Keratinocyte (primary cell): ENCODE measurements around the gene GGA1. TPM values are rescaled to one million over a fixed set of nuclear protein-coding genes. Genes with fewer than 3 reads are reported as not detected.

Experiments
- DNase-seq: peaks from one replicate; pipeline ENCODE4 v3.0.0-alpha.2; 2011; ENCODE audit warnings: low read depth, missing footprints, low spot score
- FAIRE-seq: peaks from 2 replicates; lab custom pipeline; 2011; peaks lifted over from hg19 to GRCh38; lab: Jason Lieb, UNC
- H2AFZ ChIP-seq: 2 replicates; pipeline ENCODE4 v1.6.0; 2012; ENCODE audit warnings: low read length, control low read depth, inconsistent platforms; ENCODE audit not compliant: control insufficient read depth
- H3K27ac ChIP-seq: 2 replicates; pipeline ENCODE4 v1.5.1; 2011; ENCODE audit warnings: low read length; ENCODE audit not compliant: control insufficient read depth, insufficient read depth
- H3K27me3 ChIP-seq: 3 replicates; pipeline ENCODE4 v1.6.0; 2011; ENCODE audit warnings: low read length; ENCODE audit not compliant: control insufficient read depth, insufficient read depth; ENCODE audit errors: extremely low read depth
- H3K36me3 ChIP-seq, 2 experiments: 2 replicates in 1 of 2; 3 replicates in 1 of 2; pipeline ENCODE4 v1.5.1; 2011; ENCODE audit warnings: low read length in 2 of 2, mild to moderate bottlenecking in 1 of 2; ENCODE audit not compliant: control insufficient read depth in 2 of 2, insufficient read depth in 2 of 2; ENCODE audit errors: extremely low read depth in 1 of 2
- H3K4me1 ChIP-seq: 3 replicates; pipeline ENCODE4 v1.5.1; 2011; ENCODE audit warnings: low read length; ENCODE audit not compliant: control insufficient read depth, insufficient read depth; ENCODE audit errors: extremely low read depth
- H3K4me2 ChIP-seq: 3 replicates; pipeline ENCODE4 v1.6.0; 2011; ENCODE audit warnings: low read depth, low read length; ENCODE audit not compliant: control insufficient read depth, insufficient read depth; ENCODE audit errors: extremely low read depth
- H3K4me3 ChIP-seq, 3 experiments: fragments of 200-600 bp in 1 of 3; sonication (generic) in 1 of 3; 2 replicates in 2 of 3; 3 replicates in 1 of 3; pipeline ENCODE4 v1.5.1; 2011 to 2016; ENCODE audit warnings: low read length in 3 of 3, mild to moderate bottlenecking in 3 of 3, control low read depth in 2 of 3, inconsistent platforms in 1 of 3, low read depth in 1 of 3, mixed read lengths in 1 of 3, mixed run types in 1 of 3, moderate library complexity in 1 of 3; ENCODE audit not compliant: control insufficient read depth in 2 of 3, insufficient read depth in 2 of 3; ENCODE audit errors: extremely low read depth in 1 of 3
- H3K79me2 ChIP-seq: 2 replicates; pipeline ENCODE4 v1.6.0; 2012; ENCODE audit warnings: low read length; ENCODE audit not compliant: control insufficient read depth, insufficient read depth
- H3K9ac ChIP-seq: 3 replicates; pipeline ENCODE4 v1.6.0; 2011; ENCODE audit warnings: low read length; ENCODE audit not compliant: control insufficient read depth, insufficient read depth; ENCODE audit errors: extremely low read depth
- H3K9me1 ChIP-seq: 3 replicates; pipeline ENCODE4 v1.6.0; 2011; ENCODE audit warnings: low read length; ENCODE audit not compliant: control insufficient read depth, insufficient read depth; ENCODE audit errors: extremely low read depth
- H3K9me3 ChIP-seq: 2 replicates; pipeline ENCODE4 v1.5.1; 2012; ENCODE audit warnings: low read depth, low read length; ENCODE audit not compliant: control insufficient read depth
- H4K20me1 ChIP-seq: 3 replicates; pipeline ENCODE4 v1.6.0; 2011; ENCODE audit warnings: low read length; ENCODE audit not compliant: control insufficient read depth, insufficient read depth; ENCODE audit errors: extremely low read depth
- CTCF ChIP-seq, 3 experiments: IDR thresholded peaks in 1 of 3; conservative IDR thresholded peaks in 1 of 3; optimal IDR thresholded peaks in 1 of 3; 2 replicates in 2 of 3; 3 replicates in 1 of 3; pipeline versions ENCODE3 to v1.5.1; 2011; ENCODE audit warnings: low read length in 3 of 3, mild to moderate bottlenecking in 3 of 3, moderate library complexity in 2 of 3, control low read depth in 1 of 3, inconsistent platforms in 1 of 3; ENCODE audit not compliant: insufficient read depth in 2 of 3; ENCODE audit errors: extremely low read depth in 1 of 3
- EZH2 ChIP-seq: IDR thresholded peaks from one replicate; pipeline ENCODE4 v1.6.1; 2012; ENCODE audit warnings: inconsistent platforms, mild to moderate bottlenecking, low read length, moderate library complexity
- dilution Hi-C: fragments of 300-500 bp; cut with MboI; formaldehyde crosslinking; loops from one replicate; pipeline ENCODE4 v1.7.0; 2020; ENCODE audit warnings: low sequenced_read_pairs; ENCODE audit not compliant: extremely low pct_ligation_motif_present
- polyA plus RNA-seq, 5 experiments: library from polyadenylated mRNA; depleted of rRNA in 3 of 5; stranded (reverse) in 3 of 5; stranded (forward) in 1 of 5; unstranded in 1 of 5; fragments of >200 nt; gene quantifications; 1 replicate in 1 of 5; 2 replicates in 3 of 5; 3 replicates in 1 of 5; pipeline versions ENCODE4 v1.2.1 to v1.2.3, GENCODE V29; 2011 to 2012; ENCODE audit warnings: missing spikeins in 2 of 5, low read depth in 1 of 5, low replicate concordance in 1 of 5

Gene GGA1
- polyA plus RNA-seq, 1 donor (not counting 4 experiments of a cell fraction or from before 2014, with no cell fraction given) = 29.2 TPM

GRCh38 chr22:37679670-37680069 is 71.0 kb downstream of the GGA1 start:
- TF ChIP-seq EZH2 (no peak), CTCF (optimal IDR thresholded peaks at IDR 0.05 in 1 of 3, IDR thresholded peaks at IDR 0.05 in 1 of 3, conservative IDR thresholded peaks at IDR 0.05 in 1 of 3; ENCODE audit: extremely low read depth in 1 of 3, insufficient read depth in 2 of 3, low read length in 3 of 3) (no peak)
- H3K36me3 ChIP-seq = peaks cover 0 to 4% of the 10 kb centered on the region in 2 experiments
- no peaks in the 10 kb centered on the region for H3K27me3 ChIP-seq
- no peaks in the 10 kb centered on the region for H3K9me1 ChIP-seq
- no peak overlapping the region for H3K9ac ChIP-seq
- no peak overlapping the region for H3K4me3 ChIP-seq
- peaks cover 25% of the 10 kb centered on the region for H3K4me1 ChIP-seq
- H2AFZ ChIP-seq = no peak overlapping the region
- no peak for DNase-seq
- no peaks in the 10 kb centered on the region for H3K9me3 ChIP-seq
- dilution Hi-C loops = no loop called here
- H3K4me2 ChIP-seq = no peak overlapping the region
- no peak for FAIRE-seq
- H4K20me1 ChIP-seq = peaks cover 7% of the 10 kb centered on the region
- peaks cover 18% of the 10 kb centered on the region for H3K79me2 ChIP-seq
- no peak overlapping the region for H3K27ac ChIP-seq

- TF ChIP-seq CTCF (optimal IDR thresholded peaks at IDR 0.05 in 1 of 3, IDR thresholded peaks at IDR 0.05 in 1 of 3, conservative IDR thresholded peaks at IDR 0.05 in 1 of 3; ENCODE audit: extremely low read depth in 1 of 3, insufficient read depth in 2 of 3, low read length in 3 of 3) (no peak), EZH2 (no peak)
These were observed 71.7 kb downstream of the GGA1 start for GRCh38 chr22:37680191-37680851.

More at GRCh38 chr22:37680191-37680851, 71.7 kb downstream of the GGA1 start:
- peaks cover 26% of the 10 kb centered on the region for H3K4me1 ChIP-seq
- H3K9ac ChIP-seq = no peak overlapping the region
- no peaks in the 10 kb centered on the region for H3K9me1 ChIP-seq
- H3K9me3 ChIP-seq = no peaks in the 10 kb centered on the region
- H3K4me3 ChIP-seq = no peak overlapping the region
- H3K36me3 ChIP-seq = peaks cover 0 to 4% of the 10 kb centered on the region in 2 experiments
- H3K27me3 ChIP-seq = no peaks in the 10 kb centered on the region
- peaks cover 18% of the 10 kb centered on the region for H3K79me2 ChIP-seq
- dilution Hi-C loops = no loop called here
- H3K4me2 ChIP-seq = no peak overlapping the region
- H3K27ac ChIP-seq = no peak overlapping the region
- FAIRE-seq (no peak), DNase-seq (no peak)
- H4K20me1 ChIP-seq = peaks cover 7% of the 10 kb centered on the region
- H2AFZ ChIP-seq = no peak overlapping the region
